Retina (tissue), 1 donor: ENCODE results near the gene VPS37B.
"Not testable (repeated sequence)": the region's sequence is repeated elsewhere in the genome, so short reads cannot be mapped to it uniquely, and the experiment has no call there.

Experiments used
- DNase-seq: peaks from one replicate; pipeline ENCODE4 v3.0.0-alpha.2; 2016

The VPS37B gene

DNA sequence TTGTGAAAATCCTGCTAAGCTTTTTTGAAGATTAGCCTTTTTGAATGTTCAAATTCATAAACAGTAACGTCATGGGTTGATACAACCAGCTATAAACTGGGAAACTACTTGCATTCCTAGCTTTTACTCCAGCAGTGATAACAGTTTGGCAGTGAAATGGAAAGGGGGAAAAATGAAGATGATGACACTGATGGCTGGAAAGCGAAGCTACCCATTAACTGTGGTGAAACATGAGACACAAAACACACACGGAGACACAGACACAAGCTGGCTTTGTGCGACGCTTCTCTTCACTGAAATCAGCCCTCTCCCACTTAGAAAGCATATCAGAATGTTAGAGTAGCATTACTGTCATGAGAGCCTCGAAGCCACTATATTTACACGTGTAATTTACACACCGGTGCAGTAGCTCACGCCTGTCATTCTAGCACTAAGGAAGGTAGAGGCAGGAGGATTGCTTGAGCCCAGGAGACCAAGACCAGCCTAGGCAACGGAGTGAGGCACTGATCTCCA lies 15.7 kb downstream of the VPS37B start:
- DNase-seq: peak; percentile 39

GRCh38 chr12:122878780-122879612 lies 16.9 kb downstream of the VPS37B start:
- DNase-seq: no peak

GRCh38 chr12:122876731-122877130 lies 19.2 kb downstream of the VPS37B start:
- DNase-seq: no peak

DNA sequence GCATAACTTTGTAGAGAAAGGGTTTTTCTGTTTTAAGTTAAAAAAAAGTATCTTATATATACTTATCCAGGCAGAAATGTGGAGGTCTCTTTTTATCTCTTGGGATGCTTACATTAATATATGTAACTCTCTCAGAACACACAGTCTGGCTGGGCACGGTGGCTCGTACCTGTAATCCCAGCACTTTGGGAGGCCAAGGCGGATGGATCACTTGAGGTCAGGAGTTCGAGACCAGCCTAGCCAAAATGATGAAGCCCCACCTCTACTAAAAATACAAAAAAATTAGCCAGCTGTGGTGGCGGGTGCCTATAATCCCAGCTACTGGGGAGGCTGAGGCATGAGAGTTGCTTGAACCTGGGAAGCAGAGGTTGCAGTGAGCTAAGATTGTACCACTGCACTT lies 19.6 kb downstream of the VPS37B start:
- DNase-seq: not testable (repeated sequence)

DNA sequence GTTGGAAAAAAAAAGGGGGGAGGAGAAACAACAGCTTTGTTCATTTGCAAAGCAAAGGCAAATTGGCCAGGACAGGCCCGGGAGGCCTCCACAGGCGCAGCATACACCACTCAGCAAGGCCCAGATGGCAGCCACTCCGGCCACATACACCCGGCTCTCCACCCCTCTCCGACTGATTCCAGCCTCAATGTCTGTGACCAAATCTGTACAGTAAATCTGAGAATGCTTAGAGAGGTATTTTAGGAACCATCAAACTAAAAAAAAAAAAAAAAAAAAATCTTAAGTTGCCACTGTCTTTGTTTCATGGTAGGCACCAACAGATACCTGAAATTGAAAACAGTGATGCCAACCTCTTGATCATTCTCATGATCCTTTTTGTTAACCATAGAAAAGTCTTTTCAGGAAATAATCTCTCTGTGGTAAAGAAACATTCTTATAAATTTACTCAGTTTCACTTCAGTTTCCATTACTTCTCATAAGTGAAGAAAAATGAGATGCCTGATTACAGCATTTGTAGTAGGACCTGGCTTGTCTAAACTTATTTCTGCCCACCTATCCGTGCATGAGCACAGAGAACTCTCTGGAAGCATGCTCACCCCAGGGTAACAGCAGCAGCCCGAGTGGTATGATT lies 20.2 kb downstream of the VPS37B start:
- DNase-seq: no peak

DNA sequence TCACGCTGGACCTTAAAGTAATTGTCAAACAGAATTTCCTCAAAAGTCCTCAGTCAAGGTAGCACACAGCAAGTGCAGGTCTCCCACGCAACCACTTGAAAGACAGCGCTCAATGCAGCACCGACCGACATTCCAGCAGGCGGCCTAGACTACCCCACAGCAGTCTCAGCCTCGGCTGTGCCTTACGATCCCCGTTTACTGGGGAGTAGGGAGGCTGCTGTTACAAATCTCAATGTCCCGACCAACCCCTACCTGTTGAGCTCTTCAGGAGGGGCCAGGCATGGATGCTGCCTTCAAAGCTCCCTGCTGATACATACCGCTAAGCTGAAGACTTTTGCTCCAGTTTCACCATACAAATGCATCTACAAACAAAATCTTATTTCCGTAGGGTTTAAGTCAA lies 21.8 kb downstream of the VPS37B start:
- DNase-seq: no peak

GRCh38 chr12:122873540-122873939 lies 22.4 kb downstream of the VPS37B start:
- DNase-seq: no peak

- DNase-seq: no peak
Measured at GRCh38 chr12:122872815-122873361, 23.0 kb downstream of the VPS37B start.

- DNase-seq: peak; percentile 89
Measured at GRCh38 chr12:122871851-122872780, 23.8 kb downstream of the VPS37B start.

DNA sequence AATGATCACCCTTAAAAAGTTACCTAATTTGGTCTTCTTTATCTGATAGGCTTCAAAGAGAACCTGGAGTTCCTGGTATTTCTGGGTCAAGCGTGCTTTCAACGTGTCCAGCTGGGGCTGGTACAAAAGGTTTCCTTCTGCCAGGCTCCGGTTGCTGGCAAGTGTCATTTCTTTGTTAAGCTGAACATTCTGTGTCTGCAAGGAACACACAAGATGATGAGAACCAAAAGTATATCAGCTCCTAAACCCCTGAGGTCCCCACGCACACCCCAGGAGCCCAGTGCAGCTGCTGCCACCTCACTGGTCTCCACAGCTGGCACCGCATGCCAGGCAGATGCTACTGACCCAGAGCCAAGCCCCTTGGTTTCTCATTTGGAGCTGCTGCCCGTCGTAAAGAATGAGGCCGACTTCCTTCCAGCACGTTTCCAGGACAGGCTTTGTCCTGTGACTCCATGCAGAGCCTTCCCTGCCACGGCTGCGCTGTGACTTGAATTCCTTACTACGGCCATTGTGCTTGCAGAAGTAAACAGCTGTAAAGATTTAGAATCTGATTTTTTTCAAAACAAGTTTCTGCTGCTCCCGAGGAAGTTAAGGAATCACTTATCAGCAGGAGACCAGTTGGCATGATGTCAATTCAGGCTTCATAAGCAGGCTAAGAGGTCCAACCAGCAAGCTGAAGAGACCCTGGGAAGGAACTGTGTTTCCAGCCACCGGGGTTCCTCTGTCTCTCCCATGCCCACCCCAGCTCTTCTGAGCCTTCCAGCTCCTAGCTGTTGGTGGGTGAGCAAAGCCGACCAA lies 24.9 kb downstream of the VPS37B start:
- DNase-seq: peak; percentile 78

DNA sequence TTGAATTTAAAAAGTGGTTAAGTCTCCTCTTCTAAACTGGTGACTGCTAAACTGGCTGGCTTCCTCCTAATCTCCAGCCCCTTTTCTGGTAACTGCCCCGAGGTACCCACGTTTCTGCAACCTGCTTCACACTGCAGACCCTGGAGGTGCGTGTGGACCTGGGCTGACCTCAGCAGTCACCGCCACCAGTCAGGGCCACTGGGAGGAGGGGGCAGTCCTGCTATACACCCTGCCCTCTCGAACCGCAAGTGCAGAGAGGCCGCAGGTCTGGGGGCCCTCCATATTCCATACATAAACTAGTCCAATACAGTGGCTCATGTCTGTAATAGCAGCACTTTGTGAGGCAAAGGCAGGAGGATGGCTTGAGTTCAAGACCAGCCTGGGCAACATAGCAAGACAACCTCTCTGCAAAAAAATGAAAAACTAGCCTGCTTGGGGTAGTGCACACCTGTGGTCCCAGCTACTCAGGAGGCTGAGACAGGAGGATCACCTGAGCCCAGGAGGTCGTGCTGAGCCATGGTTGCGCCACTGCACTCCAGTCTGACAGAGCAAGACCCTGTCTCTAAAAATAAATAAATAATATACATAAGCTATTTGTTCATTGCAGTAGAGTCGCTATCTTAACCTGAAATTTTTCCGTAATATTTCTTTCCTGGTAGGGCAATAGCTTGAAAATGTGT lies 25.6 kb downstream of the VPS37B start:
- DNase-seq: no peak

- DNase-seq: no peak
Measured at GRCh38 chr12:122869207-122869973, 26.5 kb downstream of the VPS37B start.

DNA sequence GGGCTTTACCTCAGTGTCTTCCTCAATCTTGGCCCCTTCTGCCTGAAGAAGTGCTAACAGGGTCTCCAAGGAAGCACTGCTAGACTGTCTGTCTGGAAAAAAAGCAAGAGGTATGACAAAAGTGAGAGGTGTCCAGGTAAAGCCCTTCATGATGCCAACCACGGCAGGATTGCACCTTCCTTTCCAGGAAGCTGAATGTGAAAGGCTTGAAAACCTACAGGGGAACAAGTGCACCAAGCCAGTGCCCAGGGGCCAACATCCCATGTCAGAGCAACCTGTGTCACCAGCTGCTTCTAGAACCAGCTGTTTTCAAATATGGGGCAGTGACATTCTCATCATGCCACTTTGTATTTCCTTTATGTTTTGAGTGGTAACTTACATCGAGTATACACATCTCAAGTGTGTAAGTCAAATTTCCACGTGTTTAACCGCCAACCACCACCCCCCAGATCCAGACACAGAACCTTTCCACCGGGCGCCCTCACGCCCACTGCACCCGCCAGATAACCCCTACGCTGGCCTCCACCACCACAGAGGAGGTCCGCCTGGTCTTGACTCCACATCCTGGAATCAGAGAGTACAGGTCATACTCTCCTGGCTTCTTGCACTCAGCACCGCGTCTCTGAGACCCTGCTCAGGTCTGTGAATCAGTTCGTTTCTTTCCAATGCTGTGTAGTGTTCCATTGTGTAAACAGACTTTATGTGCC lies 27.3 kb downstream of the VPS37B start:
- DNase-seq: no peak

DNA sequence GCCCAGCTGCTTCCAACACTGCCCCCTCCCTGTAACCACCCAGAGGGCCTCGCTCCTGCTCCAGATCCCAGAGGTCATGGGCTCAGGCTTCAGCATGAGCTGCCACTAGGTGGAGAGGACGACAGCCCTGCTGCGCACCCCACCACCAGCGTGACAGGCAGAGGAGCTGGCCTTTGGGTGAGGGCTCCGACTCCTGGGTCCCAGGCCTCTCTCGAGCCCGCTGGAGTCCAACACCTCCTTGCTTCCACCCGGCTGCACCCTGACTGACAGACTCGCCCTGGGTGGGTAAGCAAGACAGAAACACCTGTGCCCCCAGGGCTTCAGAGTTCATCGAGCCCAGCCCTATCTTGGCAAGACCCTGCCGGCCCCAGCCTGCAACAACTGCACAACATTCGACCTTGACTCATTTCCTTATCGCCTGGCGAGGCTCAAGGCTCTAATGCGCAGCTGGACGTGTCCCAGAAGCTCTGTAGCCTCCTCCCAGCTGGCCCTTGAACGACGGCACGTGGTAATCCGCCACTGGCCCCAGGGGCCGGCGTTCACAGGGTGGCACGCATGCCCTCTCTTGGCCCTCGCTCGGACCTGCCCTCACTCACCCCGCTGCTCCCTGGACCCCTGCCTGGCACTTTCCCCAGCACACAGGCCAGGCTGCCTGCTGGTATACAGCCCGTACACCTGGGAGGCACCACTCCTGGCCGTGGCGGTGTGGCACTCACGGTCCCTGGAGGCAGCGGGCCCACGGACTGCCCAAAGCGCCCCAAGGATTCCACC lies 28.0 kb downstream of the VPS37B start:
- DNase-seq: no peak

- DNase-seq: no peak
Measured at GRCh38 chr12:122866950-122867607, 28.8 kb downstream of the VPS37B start.

- DNase-seq: no peak
Measured at GRCh38 chr12:122866379-122866778, 29.5 kb downstream of the VPS37B start.

GRCh38 chr12:122865268-122866231 lies 30.4 kb downstream of the VPS37B start:
- DNase-seq: no peak
